ENCODE data around the gene C16orf95. TPM values are rescaled to one million over a fixed set of nuclear protein-coding genes. Genes with fewer than 3 reads are reported as not detected.

The C16orf95 gene
- total RNA-seq, 1 donor from 2014 or later: 4.7 TPM

GRCh38 chr16:87344931-87345631 is 27.9 kb upstream of the C16orf95 start:
- no peaks in the 10 kb centered on the region for H3K9me3 Mint-ChIP-seq (ENCODE audit: low read depth)
- peaks cover 6% of the 10 kb centered on the region for H3K36me3 Mint-ChIP-seq (ENCODE audit: insufficient read depth)
- H3K27ac Mint-ChIP-seq: no peak overlapping the region
- DNase-seq (ENCODE audit: low spot score, unreplicated experiment): no peak
- no peak overlapping the region for H3K4me3 Mint-ChIP-seq (ENCODE audit: low read depth)
- H3K4me1 Mint-ChIP-seq (ENCODE audit: low read depth): no peaks in the 10 kb centered on the region
- H3K27me3 Mint-ChIP-seq: no peaks in the 10 kb centered on the region
- TF ChIP-seq CTCF (IDR thresholded peaks at IDR 0.05; ENCODE audit: unreplicated experiment): no peak

- no peak for TF ChIP-seq CTCF (IDR thresholded peaks at IDR 0.05; ENCODE audit: unreplicated experiment)
- Mint-ChIP-seq H3K4me3 (ENCODE audit: low read depth) (no peak overlapping the region), H3K36me3 (ENCODE audit: insufficient read depth) (peaks cover 6% of the 10 kb centered on the region), H3K4me1 (ENCODE audit: low read depth) (no peaks in the 10 kb centered on the region), H3K27ac (no peak overlapping the region), H3K27me3 (no peaks in the 10 kb centered on the region), H3K9me3 (ENCODE audit: low read depth) (no peaks in the 10 kb centered on the region)
- DNase-seq (ENCODE audit: low spot score, unreplicated experiment): no peak
Measured at GRCh38 chr16:87344165-87344930, 27.2 kb upstream of the C16orf95 start.

- Mint-ChIP-seq H3K27me3 (no peaks in the 10 kb centered on the region), H3K4me1 (ENCODE audit: low read depth) (no peaks in the 10 kb centered on the region), H3K9me3 (ENCODE audit: low read depth) (no peaks in the 10 kb centered on the region), H3K4me3 (ENCODE audit: low read depth) (no peak overlapping the region), H3K27ac (no peak overlapping the region), H3K36me3 (ENCODE audit: insufficient read depth) (peaks cover 10% of the 10 kb centered on the region)
- TF ChIP-seq CTCF (IDR thresholded peaks at IDR 0.05; ENCODE audit: unreplicated experiment): no peak
- DNase-seq (ENCODE audit: low spot score, unreplicated experiment): no peak
Measured at GRCh38 chr16:87343753-87344050, 26.5 kb upstream of the C16orf95 start.

- no peak for DNase-seq (ENCODE audit: low spot score, unreplicated experiment)
- Mint-ChIP-seq H3K36me3 (ENCODE audit: insufficient read depth) (peaks cover 10% of the 10 kb centered on the region), H3K4me3 (ENCODE audit: low read depth) (no peak overlapping the region), H3K9me3 (ENCODE audit: low read depth) (no peaks in the 10 kb centered on the region), H3K27ac (no peak overlapping the region), H3K27me3 (no peaks in the 10 kb centered on the region), H3K4me1 (ENCODE audit: low read depth) (no peaks in the 10 kb centered on the region)
- no peak for TF ChIP-seq CTCF (IDR thresholded peaks at IDR 0.05; ENCODE audit: unreplicated experiment)
Measured at GRCh38 chr16:87342978-87343752, 26.0 kb upstream of the C16orf95 start.

GRCh38 chr16:87342504-87342903 is 25.3 kb upstream of the C16orf95 start:
- Mint-ChIP-seq H3K4me1 (ENCODE audit: low read depth) (no peaks in the 10 kb centered on the region), H3K27me3 (no peaks in the 10 kb centered on the region), H3K4me3 (ENCODE audit: low read depth) (no peak overlapping the region), H3K9me3 (ENCODE audit: low read depth) (no peaks in the 10 kb centered on the region), H3K36me3 (ENCODE audit: insufficient read depth) (peaks cover 10% of the 10 kb centered on the region), H3K27ac (no peak overlapping the region)
- no peak for TF ChIP-seq CTCF (IDR thresholded peaks at IDR 0.05; ENCODE audit: unreplicated experiment)
- no peak for DNase-seq (ENCODE audit: low spot score, unreplicated experiment)
